ENCODE data around the gene AGBL1. TPM values are rescaled to one million over a fixed set of nuclear protein-coding genes. Genes with fewer than 3 reads are reported as not detected.

The AGBL1 gene
- total and polyA plus RNA-seq, 2 donors (not counting 1 experiment from before 2014, with no cell fraction given) = not detected

DNA sequence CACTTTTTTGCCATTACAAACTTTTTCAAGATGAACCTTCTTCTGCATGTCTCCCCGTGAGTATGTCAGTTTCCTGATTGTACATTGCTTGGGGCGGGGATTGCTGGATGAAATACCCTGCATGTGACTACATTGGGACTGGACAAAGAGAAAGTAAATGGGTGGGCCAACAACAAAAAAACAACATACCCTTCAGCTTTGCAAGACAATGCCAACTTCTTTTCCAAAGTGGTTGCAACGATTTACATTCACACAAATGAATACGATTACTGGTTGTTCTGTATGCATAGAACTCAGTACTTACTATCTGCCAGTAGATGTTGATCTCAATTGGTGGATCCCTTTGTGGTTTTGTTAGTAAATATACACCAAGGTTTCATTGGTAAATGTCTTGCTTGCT, 908.4 kb downstream of the AGBL1 start:
- DNase-seq (no peak), ATAC-seq (ENCODE audit: low read depth) (no peak)
- Histone ChIP-seq H3K36me3 (replicated peaks in 1 of 2; ENCODE audit: control extremely low read depth in 1 of 2, control insufficient read depth in 1 of 2, extremely low read depth in 1 of 2, insufficient read depth in 2 of 2, low read length in 1 of 2) (no peaks in the 10 kb centered on the region), H3K27me3 (replicated peaks in 1 of 4; ENCODE audit: control extremely low read depth in 1 of 4, control insufficient read depth in 3 of 4, insufficient read depth in 4 of 4, low read length in 3 of 4) (no peaks in the 10 kb centered on the region), H3K4me3 (ENCODE audit: control extremely low read depth in 1 of 5, extremely low read depth in 1 of 5, insufficient read depth in 1 of 5, low read depth in 2 of 5, low read length in 4 of 5) (no peak overlapping the region), H3K9me3 (ENCODE audit: control extremely low read depth in 1 of 3, control insufficient read depth in 2 of 3, insufficient read depth in 1 of 3, low read length in 2 of 3) (no peaks in the 10 kb centered on the region), H4K20me1 (ENCODE audit: control insufficient read depth, insufficient read depth, low read length, poor library complexity, severe bottlenecking) (no peaks in the 10 kb centered on the region), H2AFZ (ENCODE audit: insufficient read depth, low read depth, low read length, poor library complexity, severe bottlenecking) (no peak overlapping the region), H3K9ac (ENCODE audit: low read length) (no peak overlapping the region), H3K4me1 (ENCODE audit: control insufficient read depth in 2 of 2, insufficient read depth in 2 of 2, low read length in 2 of 2) (no peaks in the 10 kb centered on the region), H3K27ac (ENCODE audit: low read length in 2 of 2) (no peak overlapping the region), H3K4me2 (replicated peaks; ENCODE audit: low read depth, low read length, poor library complexity, severe bottlenecking) (no peak overlapping the region), H3K79me2 (ENCODE audit: control insufficient read depth, insufficient read depth, low read length) (no peaks in the 10 kb centered on the region)
- WGBS (ENCODE audit: insufficient coverage) = no CpG with 5 or more reads among the region's 4 CpGs
- Mint-ChIP-seq H3K9me3 (ENCODE audit: insufficient read depth) (peaks cover 4% of the 10 kb centered on the region), H3K27me3 (no peaks in the 10 kb centered on the region), H3K27ac (no peak overlapping the region), H3K4me1 (no peaks in the 10 kb centered on the region), H3K4me3 (no peak overlapping the region)
- TF ChIP-seq EZH2 (IDR thresholded peaks at IDR 0.05; ENCODE audit: borderline replicate concordance, insufficient read depth, low read depth, low read length, poor library complexity, severe bottlenecking) = no peak
- TF ChIP-seq, protein P1, sequence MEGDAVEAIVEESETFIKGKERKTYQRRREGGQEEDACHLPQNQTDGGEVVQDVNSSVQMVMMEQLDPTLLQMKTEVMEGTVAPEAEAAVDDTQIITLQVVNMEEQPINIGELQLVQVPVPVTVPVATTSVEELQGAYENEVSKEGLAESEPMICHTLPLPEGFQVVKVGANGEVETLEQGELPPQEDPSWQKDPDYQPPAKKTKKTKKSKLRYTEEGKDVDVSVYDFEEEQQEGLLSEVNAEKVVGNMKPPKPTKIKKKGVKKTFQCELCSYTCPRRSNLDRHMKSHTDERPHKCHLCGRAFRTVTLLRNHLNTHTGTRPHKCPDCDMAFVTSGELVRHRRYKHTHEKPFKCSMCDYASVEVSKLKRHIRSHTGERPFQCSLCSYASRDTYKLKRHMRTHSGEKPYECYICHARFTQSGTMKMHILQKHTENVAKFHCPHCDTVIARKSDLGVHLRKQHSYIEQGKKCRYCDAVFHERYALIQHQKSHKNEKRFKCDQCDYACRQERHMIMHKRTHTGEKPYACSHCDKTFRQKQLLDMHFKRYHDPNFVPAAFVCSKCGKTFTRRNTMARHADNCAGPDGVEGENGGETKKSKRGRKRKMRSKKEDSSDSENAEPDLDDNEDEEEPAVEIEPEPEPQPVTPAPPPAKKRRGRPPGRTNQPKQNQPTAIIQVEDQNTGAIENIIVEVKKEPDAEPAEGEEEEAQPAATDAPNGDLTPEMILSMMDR (IDR thresholded peaks at IDR 0.05) = no peak
- ChIA-PET POLR2A (no interaction called here), CTCF (no interaction called here)
- intact Hi-C loops (cut with micrococcal nuclease) = no loop called here

GRCh38 chr15:87021751-87022150, 942.1 kb downstream of the AGBL1 start:
- Histone ChIP-seq H3K9me3 (ENCODE audit: control extremely low read depth in 1 of 3, control insufficient read depth in 2 of 3, insufficient read depth in 1 of 3, low read length in 2 of 3) (peaks cover 0 to 5% (median 1%) of the 10 kb centered on the region in 3 donors), H3K79me2 (ENCODE audit: control insufficient read depth, insufficient read depth, low read length) (no peaks in the 10 kb centered on the region), H3K4me2 (replicated peaks; ENCODE audit: low read depth, low read length, poor library complexity, severe bottlenecking) (no peak overlapping the region), H4K20me1 (ENCODE audit: control insufficient read depth, insufficient read depth, low read length, poor library complexity, severe bottlenecking) (no peaks in the 10 kb centered on the region), H3K4me1 (ENCODE audit: control insufficient read depth in 2 of 2, insufficient read depth in 2 of 2, low read length in 2 of 2) (no peaks in the 10 kb centered on the region), H3K27me3 (replicated peaks in 1 of 4; ENCODE audit: control extremely low read depth in 1 of 4, control insufficient read depth in 3 of 4, insufficient read depth in 4 of 4, low read length in 3 of 4) (no peaks in the 10 kb centered on the region), H3K36me3 (replicated peaks in 1 of 2; ENCODE audit: control extremely low read depth in 1 of 2, control insufficient read depth in 1 of 2, extremely low read depth in 1 of 2, insufficient read depth in 2 of 2, low read length in 1 of 2) (no peaks in the 10 kb centered on the region), H3K9ac (ENCODE audit: low read length) (no peak overlapping the region), H3K27ac (ENCODE audit: low read length in 2 of 2) (no peak overlapping the region), H3K4me3 (ENCODE audit: control extremely low read depth in 1 of 5, extremely low read depth in 1 of 5, insufficient read depth in 1 of 5, low read depth in 2 of 5, low read length in 4 of 5) (no peak overlapping the region), H2AFZ (ENCODE audit: insufficient read depth, low read depth, low read length, poor library complexity, severe bottlenecking) (no peak overlapping the region)
- ChIA-PET CTCF (no interaction called here), POLR2A (no interaction called here)
- Mint-ChIP-seq H3K9me3 (ENCODE audit: insufficient read depth) (peaks cover 7% of the 10 kb centered on the region), H3K27ac (no peak overlapping the region), H3K27me3 (no peaks in the 10 kb centered on the region), H3K4me3 (no peak overlapping the region), H3K4me1 (no peaks in the 10 kb centered on the region)
- TF ChIP-seq, protein P1 (IDR thresholded peaks at IDR 0.05) = no peak
- no peak for TF ChIP-seq EZH2 (IDR thresholded peaks at IDR 0.05; ENCODE audit: borderline replicate concordance, insufficient read depth, low read depth, low read length, poor library complexity, severe bottlenecking)
- intact Hi-C loops (cut with micrococcal nuclease) = no loop called here
- ATAC-seq (ENCODE audit: low read depth) (no peak), DNase-seq (no peak)
- WGBS (ENCODE audit: insufficient coverage) = 64% methylated on average over 2 of the region's 2 CpGs

Data from B cell (primary cell).